ENCODE results near the gene SHISA5. TPM values are rescaled to one million over a fixed set of nuclear protein-coding genes. Genes with fewer than 3 reads are reported as not detected.

The SHISA5 gene
- total and polyA plus RNA-seq, 2 of the 4 experiments (the other 2 are of a cell fraction), result 82.3 to 162 TPM

DNA sequence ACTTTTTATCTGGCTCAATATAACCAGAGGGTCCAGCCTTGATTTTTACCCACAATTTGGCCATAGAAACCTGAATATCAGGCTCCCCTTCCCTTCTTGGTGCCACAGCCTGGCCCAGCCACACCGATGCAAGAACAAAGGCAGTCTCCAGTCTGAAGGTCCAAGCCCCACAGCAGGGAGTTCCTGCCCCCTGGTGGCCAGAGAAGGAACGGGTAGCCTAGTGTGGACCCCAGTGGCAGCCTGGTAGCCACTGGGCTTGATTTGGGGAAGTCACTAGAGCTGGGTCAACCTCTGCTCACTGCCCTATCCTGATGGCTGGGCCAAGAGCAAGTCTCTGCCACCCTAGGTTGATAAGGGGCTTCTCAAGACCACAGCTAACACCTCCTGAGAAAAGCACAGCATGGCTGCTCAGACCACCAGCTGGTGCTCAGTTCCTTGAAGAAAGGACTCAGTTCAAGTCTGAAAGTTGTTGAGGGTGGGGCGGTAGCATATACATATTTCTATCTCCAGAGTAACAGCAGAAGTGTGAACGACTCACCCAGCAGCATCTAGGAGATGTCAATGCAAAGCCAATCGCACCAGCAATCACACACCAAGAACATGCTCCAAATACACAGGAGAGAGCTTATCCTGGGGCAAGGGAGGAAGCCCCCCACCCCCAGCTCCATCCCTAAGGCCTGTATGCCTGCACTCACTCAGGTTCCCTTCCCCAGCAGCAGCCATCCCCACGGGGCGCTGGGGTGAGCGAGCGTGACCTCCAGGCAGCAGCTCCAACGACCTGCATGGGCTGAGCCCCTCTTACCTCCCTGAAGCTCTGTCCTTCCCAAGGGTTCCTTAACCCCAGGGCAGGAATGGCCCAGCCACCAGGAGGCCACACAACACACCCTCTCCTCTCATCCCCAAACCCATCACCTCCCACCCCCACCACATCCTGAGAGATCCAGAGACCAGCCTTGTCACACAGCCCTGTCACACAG lies 45.0 kb upstream of the SHISA5 start:
- Histone ChIP-seq H3K23ac (ENCODE audit: low read depth, low read length) (no peak overlapping the region), H3K79me1 (ENCODE audit: low read depth in 1 of 2, low read length in 2 of 2) (peaks cover 7 to 15% of the 10 kb centered on the region in 2 experiments; a peak in 3 of 4 replicates), H3K4me3 (ENCODE audit: insufficient read depth, low read depth, low read length) (no peak overlapping the region), H3K14ac (replicated peaks; ENCODE audit: low read depth, low read length) (no peak overlapping the region), H4K8ac (ENCODE audit: low read depth in 2 of 2, low read length in 2 of 2) (peak overlapping the region in 1 of 2 experiments; percentile 55; a peak in 2 of 4 replicates), H3K4me1 (ENCODE audit: control insufficient read depth, insufficient read depth, low read length) (no peaks in the 10 kb centered on the region), H3K18ac (ENCODE audit: low read depth, low read length) (no peak overlapping the region), H2BK15ac (ENCODE audit: low read depth, low read length) (no peak overlapping the region), H3K56ac (ENCODE audit: extremely low read depth, insufficient read depth, low read length) (no peak overlapping the region), H4K5ac (ENCODE audit: low read depth, low read length) (no peak overlapping the region; the same call in 1 of the 2 replicates), H4K20me1 (ENCODE audit: insufficient read depth, low read length) (0 out of 2 replicates have a peak, but pooled peaks cover 6% of the 10 kb centered on the region), H2BK120ac (ENCODE audit: low read depth, low read length) (no peak overlapping the region), H3K27me3 (ENCODE audit: control insufficient read depth, insufficient read depth, low read length) (no peaks in the 10 kb centered on the region), H2AK5ac (ENCODE audit: low read depth, low read length) (peak overlapping the region; percentile 15; the same call in 1 of the 2 replicates), H3K4me2 (ENCODE audit: low read depth, low read length) (no peak overlapping the region), H4K91ac (ENCODE audit: insufficient read depth, low read depth, low read length) (no peak overlapping the region), H3K9me3 (ENCODE audit: control insufficient read depth, insufficient read depth, low read length) (no peaks in the 10 kb centered on the region), H3K27ac (ENCODE audit: insufficient read depth, low read length) (no peak overlapping the region), H3K9ac (ENCODE audit: low read depth, low read length) (no peak overlapping the region), H2BK5ac (ENCODE audit: low read depth, low read length, poor library complexity, severe bottlenecking) (no peak overlapping the region), H2AFZ (replicated peaks; ENCODE audit: low read length, poor library complexity) (peak overlapping the region; percentile 79), H2AK9ac (replicated peaks; ENCODE audit: low read depth, low read length, poor library complexity) (peak overlapping the region; percentile 98), H3K9me1 (ENCODE audit: insufficient read depth, low read length) (no peaks in the 10 kb centered on the region), H2BK20ac (ENCODE audit: low read depth, low read length) (0 out of 2 replicates have a peak overlapping the region, but pooled peaks have one; percentile 13), H3K36me3 (ENCODE audit: control insufficient read depth, insufficient read depth, low read length) (peaks cover 27% of the 10 kb centered on the region), H3K4ac (ENCODE audit: low read depth, low read length) (peak overlapping the region; percentile 37; the same call in 1 of the 2 replicates)
- TF ChIP-seq RCOR1 (IDR thresholded peaks at IDR 0.05; ENCODE audit: insufficient replicate concordance, low read length) (no peak), RFX5 (IDR thresholded peaks at IDR 0.05; ENCODE audit: low read depth, low read length) (no peak), MAZ (IDR thresholded peaks at IDR 0.05; ENCODE audit: borderline replicate concordance, low read depth, low read length) (peak; percentile 47; the same call in 1 of the 2 replicates), RAD21 (IDR thresholded peaks at IDR 0.05; ENCODE audit: low read length) (peak; percentile 93), CEBPB (IDR thresholded peaks at IDR 0.05; ENCODE audit: low read depth, low read length) (no peak), SMC3 (IDR thresholded peaks at IDR 0.05; ENCODE audit: low read depth, low read length) (peak; percentile 92), CTCF (conservative IDR thresholded peaks at IDR 0.05; ENCODE audit: low read depth, low read length) (peak; percentile 95)
- TF ChIP-seq, protein P1, sequence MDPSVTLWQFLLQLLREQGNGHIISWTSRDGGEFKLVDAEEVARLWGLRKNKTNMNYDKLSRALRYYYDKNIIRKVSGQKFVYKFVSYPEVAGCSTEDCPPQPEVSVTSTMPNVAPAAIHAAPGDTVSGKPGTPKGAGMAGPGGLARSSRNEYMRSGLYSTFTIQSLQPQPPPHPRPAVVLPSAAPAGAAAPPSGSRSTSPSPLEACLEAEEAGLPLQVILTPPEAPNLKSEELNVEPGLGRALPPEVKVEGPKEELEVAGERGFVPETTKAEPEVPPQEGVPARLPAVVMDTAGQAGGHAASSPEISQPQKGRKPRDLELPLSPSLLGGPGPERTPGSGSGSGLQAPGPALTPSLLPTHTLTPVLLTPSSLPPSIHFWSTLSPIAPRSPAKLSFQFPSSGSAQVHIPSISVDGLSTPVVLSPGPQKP (IDR thresholded peaks at IDR 0.05; ENCODE audit: borderline replicate concordance, low read depth, low read length), result no peak
- DNase-seq, result peak; percentile 69
- WGBS, 2 experiments (ENCODE audit: extremely low coverage in 2 of 2, insufficient read length in 1 of 2), result 64% methylated on average over 2 of the region's 10 CpGs; no CpG with 5 or more reads in 1 of the 2 experiments
- no TSS peak for BruUV-seq (replicated peaks)
- in situ Hi-C loops (cut with MboI; ENCODE audit: low sequenced_read_pairs) (loop anchor here (10.0 kb wide), 1 partner anchor 274 kb away; no protein-coding TSS in a partner anchor), dilution Hi-C loops (cut with HindIII; ENCODE audit: low sequenced_read_pairs, unreplicated experiment) (no loop called here), intact Hi-C loops (cut with micrococcal nuclease) (loop anchor here (1.0 to 5.0 kb wide), 4 partner anchors 76 to 357 kb away; no protein-coding TSS in a partner anchor)
- ChIA-PET CTCF (interaction anchor here (0.6 to 1.7 kb wide), 7 partner anchors 15 to 336 kb away, joined by 3 to 9 read pairs (median 3); no protein-coding TSS in a partner anchor), POLR2A (ENCODE audit: unreplicated experiment) (no interaction called here)
- peak; percentile 100 for ATAC-seq (ENCODE audit: low read depth)
